Measurements from ENCODE around the gene KMT2B. TPM values are rescaled to one million over a fixed set of nuclear protein-coding genes. Genes with fewer than 3 reads are reported as not detected.
"Not testable (repeated sequence)": the region's sequence is repeated elsewhere in the genome, so short reads cannot be mapped to it uniquely, and the experiment has no call there.

KMT2B gene
- total RNA-seq, 2 donors from 2014 or later: 74.0 to 76.1 TPM

DNA sequence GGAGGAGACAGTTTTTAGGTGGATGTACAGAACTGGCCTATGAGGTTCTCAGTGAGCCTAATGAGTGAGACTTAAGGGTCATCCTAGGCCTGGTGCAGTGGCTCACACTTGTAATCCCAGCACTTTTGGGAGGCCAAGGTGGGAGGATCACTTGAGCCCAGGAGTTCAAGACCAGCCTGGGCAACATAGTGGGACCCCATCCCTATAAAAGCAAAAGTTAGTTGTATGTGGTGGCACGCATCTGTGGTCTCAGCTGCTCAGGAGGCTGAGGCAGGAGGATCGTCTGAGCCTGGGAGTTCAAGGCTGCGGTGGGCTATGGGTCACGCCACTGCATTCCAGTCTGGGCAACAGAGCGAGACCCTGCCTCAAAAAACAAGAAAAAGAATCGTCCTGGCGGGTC lies 6.3 kb downstream of the KMT2B start:
- H3K27me3 Mint-ChIP-seq; ATAC-seq; H3K4me3 Mint-ChIP-seq; DNase-seq; H3K9me3 ChIP-seq (ENCODE audit: control insufficient read depth, low read length, poor library complexity, severe bottlenecking); H3K27ac Mint-ChIP-seq; H3K36me3 Mint-ChIP-seq (ENCODE audit: low read depth): not testable (repeated sequence)
- H3K4me1 Mint-ChIP-seq: peaks cover 22% of the 10 kb centered on the region

DNA sequence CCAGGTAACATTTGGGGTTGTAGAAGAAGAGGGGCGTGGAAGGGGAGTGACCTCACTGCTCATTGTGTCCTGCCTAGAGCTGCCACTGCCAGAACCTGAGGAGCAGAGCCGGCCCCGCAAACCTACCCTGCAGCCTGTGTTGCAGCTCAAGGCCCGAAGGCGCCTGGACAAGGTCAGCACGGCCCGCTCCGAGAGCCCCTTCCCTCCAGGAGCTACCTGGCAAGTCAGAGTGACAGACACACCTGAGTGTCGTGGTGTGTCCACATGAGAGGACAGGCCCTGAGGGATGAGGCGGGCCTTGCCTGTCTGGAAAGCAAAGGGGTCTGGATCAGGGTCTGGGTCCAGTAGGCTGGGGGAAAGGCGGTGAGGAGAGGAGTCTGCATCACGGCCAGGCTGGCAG lies 6.8 kb downstream of the KMT2B start:
- ATAC-seq (no peak), DNase-seq (no peak)
- Mint-ChIP-seq H3K27me3 (no peaks in the 10 kb centered on the region), H3K27ac (no peak overlapping the region), H3K4me3 (no peak overlapping the region), H3K4me1 (peaks cover 18% of the 10 kb centered on the region), H3K36me3 (ENCODE audit: low read depth) (peaks cover 7% of the 10 kb centered on the region)
- no peaks in the 10 kb centered on the region for H3K9me3 ChIP-seq (ENCODE audit: control insufficient read depth, low read length, poor library complexity, severe bottlenecking)

DNA sequence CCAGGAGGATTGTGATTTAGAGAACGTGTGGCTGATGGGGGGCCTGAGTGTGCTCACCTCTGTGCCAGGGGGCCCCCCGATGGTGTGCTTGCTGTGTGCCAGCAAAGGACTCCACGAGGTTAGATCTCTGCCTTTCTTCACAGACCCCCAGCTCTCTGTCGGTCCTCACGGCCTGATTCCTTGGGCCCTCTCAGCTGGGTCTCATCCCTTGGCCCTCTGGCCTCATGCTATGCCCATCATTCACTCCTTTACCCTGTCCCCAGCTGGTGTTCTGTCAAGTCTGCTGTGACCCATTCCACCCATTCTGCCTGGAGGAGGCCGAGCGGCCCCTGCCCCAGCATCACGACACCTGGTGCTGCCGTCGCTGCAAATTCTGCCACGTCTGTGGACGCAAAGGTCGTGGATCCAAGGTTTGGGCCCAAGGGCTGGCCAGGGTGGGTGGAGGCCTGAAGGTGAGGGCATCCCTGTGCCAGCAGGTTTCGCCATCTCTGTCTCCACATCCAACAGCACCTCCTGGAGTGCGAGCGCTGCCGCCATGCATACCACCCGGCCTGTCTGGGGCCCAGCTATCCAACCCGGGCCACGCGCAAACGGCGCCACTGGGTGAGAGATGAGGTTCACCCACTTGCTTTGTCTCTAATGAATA lies 7.5 kb downstream of the KMT2B start:
- H3K36me3 Mint-ChIP-seq (ENCODE audit: low read depth): peaks cover 9% of the 10 kb centered on the region
- H3K9me3 ChIP-seq (ENCODE audit: control insufficient read depth, low read length, poor library complexity, severe bottlenecking): no peaks in the 10 kb centered on the region
- H3K4me3 Mint-ChIP-seq: no peak overlapping the region
- no peak overlapping the region for H3K27ac Mint-ChIP-seq
- ATAC-seq (no peak), DNase-seq (no peak)
- no peaks in the 10 kb centered on the region for H3K27me3 Mint-ChIP-seq
- peaks cover 18% of the 10 kb centered on the region for H3K4me1 Mint-ChIP-seq

DNA sequence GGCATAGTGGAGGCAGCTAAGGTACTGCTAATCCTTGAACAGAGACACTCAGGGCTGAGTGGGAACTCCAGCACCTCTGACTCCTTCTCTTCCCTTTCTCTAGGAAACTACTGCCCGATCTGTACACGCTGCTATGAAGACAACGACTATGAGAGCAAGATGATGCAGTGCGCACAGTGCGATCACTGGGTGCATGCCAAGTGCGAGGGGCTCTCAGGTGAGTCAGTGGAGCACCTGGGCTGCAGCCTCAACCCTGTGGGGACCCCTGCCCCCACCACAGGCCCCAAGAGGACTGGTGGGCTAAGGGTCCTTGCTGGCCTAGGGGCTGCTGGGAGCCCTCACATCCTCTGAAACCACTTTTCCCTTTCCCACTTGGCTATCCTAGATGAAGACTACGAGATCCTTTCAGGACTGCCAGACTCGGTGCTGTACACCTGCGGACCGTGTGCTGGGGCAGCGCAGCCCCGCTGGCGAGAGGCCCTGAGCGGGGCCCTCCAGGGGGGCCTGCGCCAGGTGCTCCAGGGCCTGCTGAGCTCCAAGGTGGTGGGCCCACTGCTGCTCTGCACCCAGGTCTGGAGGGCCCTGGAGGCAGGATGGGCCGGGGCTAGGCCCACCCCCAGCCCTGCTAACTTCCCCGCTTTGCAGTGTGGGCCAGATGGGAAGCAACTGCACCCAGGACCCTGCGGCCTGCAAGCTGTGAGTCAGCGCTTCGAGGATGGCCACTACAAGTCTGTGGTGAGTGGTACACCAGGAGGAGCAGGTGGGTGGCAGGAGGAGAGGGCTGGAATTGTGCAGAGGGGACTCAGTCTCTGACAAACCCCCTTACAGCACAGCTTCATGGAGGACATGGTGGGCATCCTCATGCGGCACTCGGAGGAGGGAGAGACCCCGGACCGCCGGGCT lies 9.5 kb downstream of the KMT2B start:
- H3K27me3 Mint-ChIP-seq: no peaks in the 10 kb centered on the region
- DNase-seq: no peak
- peak overlapping the region; percentile 80 for H3K27ac Mint-ChIP-seq
- no peaks in the 10 kb centered on the region for H3K9me3 ChIP-seq (ENCODE audit: control insufficient read depth, low read length, poor library complexity, severe bottlenecking)
- peaks cover 22% of the 10 kb centered on the region for H3K4me1 Mint-ChIP-seq
- H3K36me3 Mint-ChIP-seq (ENCODE audit: low read depth): peaks cover 14% of the 10 kb centered on the region
- H3K4me3 Mint-ChIP-seq: no peak overlapping the region
- no peak for ATAC-seq

DNA sequence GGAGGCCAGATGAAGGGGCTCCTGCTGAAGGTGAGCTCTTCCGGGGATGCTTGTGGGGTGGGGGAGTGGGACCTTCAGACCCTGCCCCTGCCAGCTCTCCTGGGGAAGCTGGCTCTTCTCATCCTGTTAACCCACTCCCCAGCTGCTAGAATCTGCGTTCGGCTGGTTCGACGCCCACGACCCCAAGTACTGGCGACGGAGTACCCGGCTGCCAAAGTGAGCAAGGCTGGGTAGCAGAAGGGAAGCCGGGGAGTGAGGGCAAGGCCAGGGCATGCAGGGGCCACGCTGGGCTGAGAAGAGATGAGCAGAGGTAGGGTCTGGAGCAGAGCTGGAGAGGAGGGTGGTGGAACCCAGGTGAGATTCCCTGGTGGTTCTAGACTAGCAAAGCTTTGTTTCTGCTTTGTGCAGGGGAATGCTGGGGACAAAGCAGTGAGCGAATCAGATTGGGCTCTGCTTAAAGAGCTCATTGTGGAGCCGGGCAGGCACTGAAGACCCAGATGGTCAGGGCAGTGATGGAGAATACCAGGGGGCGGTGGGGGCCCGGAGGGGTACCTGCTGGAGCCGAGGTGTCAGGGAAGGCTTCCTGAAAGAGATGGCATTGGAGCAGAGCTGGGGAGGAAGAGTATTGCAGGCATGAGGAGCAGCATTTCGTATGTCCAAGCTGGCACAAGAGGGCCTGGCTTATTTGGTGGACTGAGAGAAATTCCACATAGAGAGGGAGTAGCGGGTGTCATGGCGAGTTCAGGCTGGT lies 10.3 kb downstream of the KMT2B start:
- no peak for ATAC-seq
- H3K27me3 Mint-ChIP-seq: no peaks in the 10 kb centered on the region
- H3K36me3 Mint-ChIP-seq (ENCODE audit: low read depth): peaks cover 14% of the 10 kb centered on the region
- no peaks in the 10 kb centered on the region for H3K9me3 ChIP-seq (ENCODE audit: control insufficient read depth, low read length, poor library complexity, severe bottlenecking)
- DNase-seq: no peak
- H3K4me1 Mint-ChIP-seq: peaks cover 21% of the 10 kb centered on the region
- peak overlapping the region; percentile 59 for H3K4me3 Mint-ChIP-seq
- peak overlapping the region; percentile 80 for H3K27ac Mint-ChIP-seq

DNA sequence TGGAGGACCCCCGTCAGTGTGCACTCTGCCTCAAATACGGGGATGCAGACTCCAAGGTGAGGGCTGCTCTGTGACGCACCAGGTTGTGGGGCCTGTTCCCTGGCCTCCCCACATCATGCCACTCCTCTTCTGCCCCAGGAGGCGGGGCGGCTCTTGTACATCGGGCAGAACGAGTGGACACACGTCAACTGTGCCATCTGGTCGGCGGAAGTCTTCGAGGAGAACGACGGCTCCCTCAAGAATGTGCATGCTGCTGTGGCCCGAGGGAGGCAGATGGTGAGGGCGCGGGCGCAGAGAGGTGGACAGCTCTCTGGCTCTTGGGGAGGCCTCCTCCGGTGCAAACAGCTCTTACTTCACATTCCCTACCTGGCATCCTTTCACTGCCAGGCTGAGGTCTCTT lies 11.2 kb downstream of the KMT2B start:
- ATAC-seq (no peak), DNase-seq (no peak)
- H3K9me3 ChIP-seq (ENCODE audit: control insufficient read depth, low read length, poor library complexity, severe bottlenecking): no peaks in the 10 kb centered on the region
- no peaks in the 10 kb centered on the region for H3K27me3 Mint-ChIP-seq
- peak overlapping the region; percentile 80 for H3K27ac Mint-ChIP-seq
- no peak overlapping the region for H3K4me3 Mint-ChIP-seq
- H3K4me1 Mint-ChIP-seq: peaks cover 21% of the 10 kb centered on the region
- peaks cover 14% of the 10 kb centered on the region for H3K36me3 Mint-ChIP-seq (ENCODE audit: low read depth)

DNA sequence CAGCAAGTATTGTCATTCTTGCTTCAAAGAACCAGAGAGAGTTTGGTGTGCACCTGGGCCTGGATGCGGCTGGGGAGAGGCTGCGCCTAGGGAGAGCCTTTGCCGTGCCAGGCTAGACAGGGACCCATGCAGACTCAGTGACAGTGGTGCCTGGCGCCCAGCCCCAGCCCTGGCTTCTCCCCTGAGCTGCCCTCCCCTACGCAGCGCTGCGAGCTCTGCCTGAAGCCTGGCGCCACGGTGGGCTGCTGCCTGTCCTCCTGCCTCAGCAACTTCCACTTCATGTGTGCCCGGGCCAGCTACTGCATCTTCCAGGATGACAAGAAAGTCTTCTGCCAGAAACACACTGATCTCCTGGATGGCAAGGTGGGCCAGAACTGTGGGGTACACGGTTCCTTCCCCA lies 12.0 kb downstream of the KMT2B start:
- Mint-ChIP-seq H3K27me3 (no peaks in the 10 kb centered on the region), H3K36me3 (ENCODE audit: low read depth) (peaks cover 14% of the 10 kb centered on the region), H3K4me1 (peaks cover 26% of the 10 kb centered on the region), H3K27ac (no peak overlapping the region), H3K4me3 (no peak overlapping the region)
- ATAC-seq (no peak), DNase-seq (no peak)
- no peaks in the 10 kb centered on the region for H3K9me3 ChIP-seq (ENCODE audit: control insufficient read depth, low read length, poor library complexity, severe bottlenecking)

DNA sequence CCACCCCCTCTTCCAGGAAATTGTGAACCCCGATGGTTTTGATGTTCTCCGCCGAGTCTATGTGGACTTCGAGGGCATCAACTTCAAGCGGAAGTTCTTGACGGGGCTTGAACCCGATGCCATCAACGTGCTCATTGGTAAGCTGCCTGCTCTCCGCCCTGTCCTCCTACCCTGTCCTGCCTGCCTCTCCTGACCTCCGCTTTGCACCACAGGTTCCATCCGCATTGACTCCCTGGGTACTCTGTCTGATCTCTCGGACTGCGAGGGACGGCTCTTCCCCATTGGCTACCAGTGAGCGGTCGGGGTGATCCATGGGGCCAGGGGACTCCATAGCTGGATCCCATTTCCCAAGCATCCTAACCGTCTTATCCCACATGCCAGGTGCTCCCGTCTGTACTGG lies 12.5 kb downstream of the KMT2B start:
- no peaks in the 10 kb centered on the region for H3K9me3 ChIP-seq (ENCODE audit: control insufficient read depth, low read length, poor library complexity, severe bottlenecking)
- no peak overlapping the region for H3K27ac Mint-ChIP-seq
- no peak for DNase-seq
- peaks cover 14% of the 10 kb centered on the region for H3K36me3 Mint-ChIP-seq (ENCODE audit: low read depth)
- no peaks in the 10 kb centered on the region for H3K27me3 Mint-ChIP-seq
- no peak for ATAC-seq
- H3K4me1 Mint-ChIP-seq: peaks cover 26% of the 10 kb centered on the region
- no peak overlapping the region for H3K4me3 Mint-ChIP-seq

DNA sequence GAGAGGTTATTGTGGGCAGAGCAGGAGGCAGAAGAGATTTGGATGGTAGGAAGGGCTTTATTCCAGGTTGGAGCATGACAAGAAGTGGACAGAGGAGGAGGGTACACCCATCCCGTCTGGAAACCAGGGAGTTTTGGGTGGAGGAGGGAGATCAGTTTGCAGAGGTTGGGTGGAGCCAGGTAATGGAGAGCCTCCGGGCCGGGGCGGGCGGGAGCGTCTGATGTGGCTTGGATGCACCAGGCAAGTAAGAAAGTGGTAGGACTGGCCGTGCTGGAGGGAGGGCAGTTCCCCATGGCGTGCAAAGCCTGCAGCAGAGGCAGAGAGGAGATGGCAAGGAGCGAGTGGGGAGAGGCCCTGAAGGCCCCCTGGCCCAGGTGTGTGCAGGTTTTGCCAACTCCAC lies 13.6 kb downstream of the KMT2B start:
- Mint-ChIP-seq H3K27ac (no peak overlapping the region), H3K4me3 (peak overlapping the region; percentile 49), H3K27me3 (no peaks in the 10 kb centered on the region), H3K4me1 (peaks cover 29% of the 10 kb centered on the region), H3K36me3 (ENCODE audit: low read depth) (peaks cover 11% of the 10 kb centered on the region)
- no peak for ATAC-seq
- H3K9me3 ChIP-seq (ENCODE audit: control insufficient read depth, low read length, poor library complexity, severe bottlenecking): no peaks in the 10 kb centered on the region
- no peak for DNase-seq

DNA sequence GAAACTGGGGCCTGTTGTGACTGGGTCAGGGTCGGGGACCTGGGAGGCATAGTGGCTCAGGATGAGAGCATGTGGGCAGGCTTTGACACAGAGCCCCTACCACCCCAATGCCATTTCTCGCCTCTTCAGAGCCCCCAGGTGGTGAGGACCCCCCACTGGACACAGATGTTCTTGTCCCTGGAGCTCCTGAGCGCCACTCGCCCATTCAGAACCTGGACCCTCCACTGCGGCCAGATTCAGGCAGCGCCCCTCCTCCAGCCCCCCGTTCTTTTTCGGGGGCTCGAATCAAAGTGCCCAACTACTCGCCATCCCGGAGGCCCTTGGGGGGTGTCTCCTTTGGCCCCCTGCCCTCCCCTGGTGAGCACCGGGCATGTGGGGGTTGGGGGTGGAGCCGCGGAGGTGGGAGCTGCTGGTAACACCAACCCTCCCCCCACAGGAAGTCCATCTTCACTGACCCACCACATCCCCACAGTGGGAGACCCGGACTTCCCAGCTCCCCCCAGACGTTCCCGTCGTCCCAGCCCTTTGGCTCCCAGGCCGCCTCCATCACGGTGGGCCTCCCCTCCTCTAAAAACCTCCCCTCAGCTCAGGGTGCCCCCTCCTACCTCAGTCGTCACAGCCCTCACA lies 14.1 kb downstream of the KMT2B start:
- DNase-seq (no peak), ATAC-seq (no peak)
- no peak overlapping the region for H3K4me3 Mint-ChIP-seq
- H3K36me3 Mint-ChIP-seq (ENCODE audit: low read depth): peaks cover 11% of the 10 kb centered on the region
- no peaks in the 10 kb centered on the region for H3K9me3 ChIP-seq (ENCODE audit: control insufficient read depth, low read length, poor library complexity, severe bottlenecking)
- peaks cover 34% of the 10 kb centered on the region for H3K4me1 Mint-ChIP-seq
- no peak overlapping the region for H3K27ac Mint-ChIP-seq
- no peaks in the 10 kb centered on the region for H3K27me3 Mint-ChIP-seq

DNA sequence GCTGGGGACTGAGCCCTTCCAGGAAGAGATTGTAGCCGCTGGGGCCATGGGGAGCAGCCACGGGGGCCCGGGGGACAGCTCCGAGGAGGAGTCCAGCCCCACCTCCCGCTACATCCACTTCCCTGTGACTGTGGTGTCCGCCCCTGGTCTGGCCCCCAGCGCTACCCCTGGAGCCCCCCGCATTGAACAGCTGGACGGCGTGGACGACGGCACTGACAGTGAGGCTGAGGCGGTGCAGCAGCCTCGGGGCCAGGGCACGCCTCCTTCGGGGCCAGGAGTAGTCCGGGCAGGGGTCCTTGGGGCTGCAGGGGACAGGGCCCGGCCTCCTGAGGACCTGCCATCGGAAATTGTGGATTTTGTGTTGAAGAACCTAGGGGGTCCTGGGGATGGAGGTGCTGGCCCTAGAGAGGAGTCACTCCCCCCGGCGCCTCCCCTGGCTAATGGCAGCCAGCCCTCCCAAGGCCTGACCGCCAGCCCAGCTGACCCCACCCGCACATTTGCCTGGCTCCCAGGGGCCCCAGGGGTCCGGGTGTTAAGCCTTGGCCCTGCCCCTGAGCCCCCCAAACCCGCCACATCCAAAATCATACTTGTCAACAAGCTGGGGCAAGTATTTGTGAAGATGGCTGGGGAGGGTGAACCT lies 14.9 kb downstream of the KMT2B start:
- no peak for DNase-seq
- no peak for ATAC-seq
- no peaks in the 10 kb centered on the region for H3K9me3 ChIP-seq (ENCODE audit: control insufficient read depth, low read length, poor library complexity, severe bottlenecking)
- Mint-ChIP-seq H3K27me3 (no peaks in the 10 kb centered on the region), H3K27ac (no peak overlapping the region), H3K4me3 (no peak overlapping the region), H3K36me3 (ENCODE audit: low read depth) (peaks cover 11% of the 10 kb centered on the region), H3K4me1 (peaks cover 39% of the 10 kb centered on the region)

DNA sequence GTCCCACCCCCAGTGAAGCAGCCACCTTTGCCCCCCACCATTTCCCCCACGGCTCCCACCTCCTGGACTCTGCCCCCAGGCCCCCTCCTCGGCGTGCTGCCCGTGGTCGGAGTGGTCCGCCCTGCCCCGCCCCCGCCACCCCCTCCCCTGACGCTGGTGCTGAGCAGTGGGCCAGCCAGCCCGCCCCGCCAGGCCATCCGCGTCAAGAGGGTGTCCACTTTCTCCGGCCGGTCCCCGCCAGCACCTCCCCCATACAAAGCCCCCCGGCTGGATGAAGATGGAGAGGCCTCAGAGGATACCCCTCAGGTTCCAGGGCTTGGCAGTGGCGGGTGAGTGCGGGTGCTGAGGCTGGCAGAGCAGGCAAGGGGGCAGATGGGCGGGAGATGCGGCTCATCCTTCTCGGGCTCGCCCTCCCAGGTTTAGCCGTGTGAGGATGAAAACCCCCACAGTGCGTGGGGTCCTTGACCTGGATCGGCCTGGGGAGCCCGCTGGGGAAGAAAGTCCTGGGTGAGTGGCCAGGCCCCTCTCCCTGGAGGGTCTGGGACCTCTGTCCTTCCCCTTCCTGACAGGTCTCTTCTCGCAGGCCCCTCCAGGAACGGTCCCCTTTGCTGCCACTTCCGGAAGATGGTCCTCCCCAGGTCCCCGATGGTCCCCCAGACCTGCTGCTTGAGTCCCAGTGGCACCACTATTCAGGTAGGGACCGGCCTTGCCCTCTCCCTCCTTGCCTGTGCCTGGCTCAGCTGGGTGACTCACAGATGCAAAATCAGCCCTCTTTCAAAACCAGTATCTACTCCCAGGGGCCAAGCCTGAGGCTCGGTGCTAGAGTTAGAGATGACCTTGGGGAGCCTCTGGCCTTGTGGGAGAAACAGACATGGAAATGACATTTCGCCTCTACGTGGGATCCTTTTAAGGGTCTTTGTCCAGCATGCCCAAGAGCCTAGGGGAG lies 15.7 kb downstream of the KMT2B start:
- peak overlapping the region; percentile 86 for H3K27ac Mint-ChIP-seq
- H3K36me3 Mint-ChIP-seq (ENCODE audit: low read depth): peaks cover 11% of the 10 kb centered on the region
- DNase-seq (no peak), ATAC-seq (no peak)
- H3K9me3 ChIP-seq (ENCODE audit: control insufficient read depth, low read length, poor library complexity, severe bottlenecking): no peaks in the 10 kb centered on the region
- H3K4me1 Mint-ChIP-seq: peaks cover 33% of the 10 kb centered on the region
- no peak overlapping the region for H3K4me3 Mint-ChIP-seq
- no peaks in the 10 kb centered on the region for H3K27me3 Mint-ChIP-seq

All from T-helper 17 cell (primary cell).